ENCODE results near the gene INPP5A. TPM values are rescaled to one million over a fixed set of nuclear protein-coding genes. Genes with fewer than 3 reads are reported as not detected.

Gene INPP5A
- total RNA-seq, 1 donor from 2014 or later: 36.4 TPM

DNA sequence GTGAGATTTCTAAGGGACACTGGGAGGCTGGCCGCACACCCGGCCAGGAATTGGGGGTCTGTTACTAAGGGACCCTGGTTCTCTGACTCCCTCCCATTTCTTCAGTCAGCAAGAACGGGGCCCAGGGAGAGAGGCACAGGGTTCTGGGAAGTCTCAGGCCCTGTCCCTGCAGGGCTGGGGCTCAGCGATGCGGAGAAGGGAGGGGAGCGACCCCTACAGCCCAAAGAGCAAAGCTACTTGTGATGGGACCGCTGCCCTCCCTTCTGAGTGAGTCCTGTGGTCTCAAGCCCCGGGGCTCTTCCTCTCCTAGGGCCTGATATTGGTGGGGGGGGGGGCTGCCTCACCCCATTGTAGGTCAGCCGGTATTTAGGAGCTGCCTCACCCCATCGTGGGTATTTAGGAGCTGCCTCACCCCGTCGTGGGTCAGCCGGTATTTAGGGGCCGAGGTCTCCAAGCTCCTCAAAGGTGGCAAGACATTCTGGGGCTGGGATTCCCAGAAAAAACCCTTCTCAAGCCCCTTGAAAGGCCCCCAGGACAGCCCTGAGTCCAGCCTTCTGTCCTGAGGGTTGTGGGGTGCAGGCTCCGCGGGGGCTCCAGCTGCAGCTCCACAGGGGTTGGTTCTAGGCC, 265.2 kb downstream of the INPP5A start:
- peaks cover 2% of the 10 kb centered on the region for H3K27me3 Mint-ChIP-seq (ENCODE audit: unreplicated experiment)

DNA sequence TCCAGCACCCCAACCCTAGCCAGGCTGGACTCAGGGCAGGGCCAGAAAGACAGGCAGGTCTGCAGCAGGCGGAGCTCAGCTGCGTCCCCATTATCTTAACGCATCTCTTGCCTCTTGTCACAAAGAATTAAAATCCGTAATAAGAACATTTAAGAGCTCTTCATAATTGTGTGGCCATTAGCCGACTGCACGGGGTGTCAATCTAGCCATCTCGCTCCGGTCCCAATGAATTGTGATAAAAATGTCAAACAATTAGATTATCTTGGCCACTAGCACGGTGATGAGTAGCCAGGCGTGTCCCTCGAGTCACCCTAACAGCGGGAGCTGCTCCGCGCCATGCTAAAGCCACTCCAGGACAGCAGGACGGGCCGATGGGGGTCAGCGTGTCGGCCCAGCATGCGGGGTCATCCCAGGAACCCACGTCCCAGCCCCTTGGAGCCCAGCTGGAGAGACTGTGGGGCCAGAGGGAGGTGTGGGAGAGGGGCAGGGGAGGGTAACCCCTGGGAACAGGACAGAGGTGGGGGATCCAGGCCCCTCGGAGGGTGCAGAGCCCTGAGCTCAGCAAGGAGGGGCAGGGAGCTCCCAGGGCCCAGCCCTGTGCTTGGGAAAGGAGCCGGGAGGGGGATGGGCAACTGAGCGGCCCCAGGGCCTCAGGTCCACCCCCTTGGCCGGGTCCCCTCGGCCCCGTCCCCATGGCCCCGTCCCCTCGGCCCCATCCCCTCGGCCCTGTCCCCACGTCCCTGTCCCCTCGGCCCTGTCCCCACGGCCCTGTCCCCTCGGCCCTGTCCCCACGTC, 266.0 kb downstream of the INPP5A start:
- no peak overlapping the region for H3K4me3 Mint-ChIP-seq (ENCODE audit: unreplicated experiment)

More for the DNA sequence above, 265.2 kb downstream of the INPP5A start:
- Mint-ChIP-seq H3K27ac (ENCODE audit: unreplicated experiment) (no peak overlapping the region), H3K36me3 (ENCODE audit: unreplicated experiment) (no peaks in the 10 kb centered on the region), H3K4me1 (ENCODE audit: unreplicated experiment) (no peaks in the 10 kb centered on the region), H3K9me3 (ENCODE audit: unreplicated experiment) (no peaks in the 10 kb centered on the region), H3K4me3 (ENCODE audit: unreplicated experiment) (no peak overlapping the region)
- TF ChIP-seq, protein P1, sequence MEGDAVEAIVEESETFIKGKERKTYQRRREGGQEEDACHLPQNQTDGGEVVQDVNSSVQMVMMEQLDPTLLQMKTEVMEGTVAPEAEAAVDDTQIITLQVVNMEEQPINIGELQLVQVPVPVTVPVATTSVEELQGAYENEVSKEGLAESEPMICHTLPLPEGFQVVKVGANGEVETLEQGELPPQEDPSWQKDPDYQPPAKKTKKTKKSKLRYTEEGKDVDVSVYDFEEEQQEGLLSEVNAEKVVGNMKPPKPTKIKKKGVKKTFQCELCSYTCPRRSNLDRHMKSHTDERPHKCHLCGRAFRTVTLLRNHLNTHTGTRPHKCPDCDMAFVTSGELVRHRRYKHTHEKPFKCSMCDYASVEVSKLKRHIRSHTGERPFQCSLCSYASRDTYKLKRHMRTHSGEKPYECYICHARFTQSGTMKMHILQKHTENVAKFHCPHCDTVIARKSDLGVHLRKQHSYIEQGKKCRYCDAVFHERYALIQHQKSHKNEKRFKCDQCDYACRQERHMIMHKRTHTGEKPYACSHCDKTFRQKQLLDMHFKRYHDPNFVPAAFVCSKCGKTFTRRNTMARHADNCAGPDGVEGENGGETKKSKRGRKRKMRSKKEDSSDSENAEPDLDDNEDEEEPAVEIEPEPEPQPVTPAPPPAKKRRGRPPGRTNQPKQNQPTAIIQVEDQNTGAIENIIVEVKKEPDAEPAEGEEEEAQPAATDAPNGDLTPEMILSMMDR (IDR thresholded peaks at IDR 0.05): no peak
- DNase-seq (ENCODE audit: extremely low spot score, unreplicated experiment): no peak

GRCh38 chr10:132804287-132804686, 266.7 kb downstream of the INPP5A start:
- no peak for DNase-seq (ENCODE audit: extremely low spot score, unreplicated experiment)
- no peak overlapping the region for H3K27ac Mint-ChIP-seq (ENCODE audit: unreplicated experiment)
- TF ChIP-seq, protein P1 (IDR thresholded peaks at IDR 0.05): no peak
- no peaks in the 10 kb centered on the region for H3K9me3 Mint-ChIP-seq (ENCODE audit: unreplicated experiment)
- H3K36me3 Mint-ChIP-seq (ENCODE audit: unreplicated experiment): no peaks in the 10 kb centered on the region
- no peaks in the 10 kb centered on the region for H3K4me1 Mint-ChIP-seq (ENCODE audit: unreplicated experiment)
- H3K27me3 Mint-ChIP-seq (ENCODE audit: unreplicated experiment): peaks cover 2% of the 10 kb centered on the region
- H3K4me3 Mint-ChIP-seq (ENCODE audit: unreplicated experiment): no peak overlapping the region

More for the DNA sequence above, 266.0 kb downstream of the INPP5A start:
- Mint-ChIP-seq H3K27me3 (ENCODE audit: unreplicated experiment) (peaks cover 2% of the 10 kb centered on the region), H3K27ac (ENCODE audit: unreplicated experiment) (no peak overlapping the region), H3K9me3 (ENCODE audit: unreplicated experiment) (no peaks in the 10 kb centered on the region), H3K36me3 (ENCODE audit: unreplicated experiment) (no peaks in the 10 kb centered on the region), H3K4me1 (ENCODE audit: unreplicated experiment) (no peaks in the 10 kb centered on the region)
- DNase-seq (ENCODE audit: extremely low spot score, unreplicated experiment): no peak
- TF ChIP-seq, protein P1 (IDR thresholded peaks at IDR 0.05): no peak

- no peak overlapping the region for H3K4me3 Mint-ChIP-seq (ENCODE audit: unreplicated experiment)
- no peaks in the 10 kb centered on the region for H3K9me3 Mint-ChIP-seq (ENCODE audit: unreplicated experiment)
- no peak overlapping the region for H3K27ac Mint-ChIP-seq (ENCODE audit: unreplicated experiment)
- H3K36me3 Mint-ChIP-seq (ENCODE audit: unreplicated experiment): no peaks in the 10 kb centered on the region
- no peak for DNase-seq (ENCODE audit: extremely low spot score, unreplicated experiment)
- peaks cover 2% of the 10 kb centered on the region for H3K27me3 Mint-ChIP-seq (ENCODE audit: unreplicated experiment)
- TF ChIP-seq, protein P1 (IDR thresholded peaks at IDR 0.05): no peak
- no peaks in the 10 kb centered on the region for H3K4me1 Mint-ChIP-seq (ENCODE audit: unreplicated experiment)
These were observed 267.3 kb downstream of the INPP5A start for GRCh38 chr10:132804785-132805426.

- H3K36me3 Mint-ChIP-seq (ENCODE audit: unreplicated experiment): no peaks in the 10 kb centered on the region
- H3K9me3 Mint-ChIP-seq (ENCODE audit: unreplicated experiment): no peaks in the 10 kb centered on the region
- no peak overlapping the region for H3K27ac Mint-ChIP-seq (ENCODE audit: unreplicated experiment)
- DNase-seq (ENCODE audit: extremely low spot score, unreplicated experiment): no peak
- H3K27me3 Mint-ChIP-seq (ENCODE audit: unreplicated experiment): peaks cover 2% of the 10 kb centered on the region
- TF ChIP-seq, protein P1 (IDR thresholded peaks at IDR 0.05): no peak
- no peaks in the 10 kb centered on the region for H3K4me1 Mint-ChIP-seq (ENCODE audit: unreplicated experiment)
- no peak overlapping the region for H3K4me3 Mint-ChIP-seq (ENCODE audit: unreplicated experiment)
These were observed 268.0 kb downstream of the INPP5A start for GRCh38 chr10:132805599-132805998.

Measured in osteocyte (in vitro differentiated cells).